ENCODE data around the gene NUMB.

- TF ChIP-seq ZNF532 (CRISPR knock-in tag; IDR thresholded peaks at IDR 0.05; ENCODE audit: borderline replicate concordance) (no peak), CTCF (IDR thresholded peaks at IDR 0.05) (no peak), ZBTB21 (CRISPR knock-in tag; IDR thresholded peaks at IDR 0.05; ENCODE audit: borderline replicate concordance) (no peak)
Observed at GRCh38 chr14:73465823-73466532, 7.6 kb upstream of the NUMB start.

Measured in WTC11 (cell line).